GM23338 (cell line): ENCODE data around the gene ROCK1. TPM values are rescaled to one million over a fixed set of nuclear protein-coding genes. Genes with fewer than 3 reads are reported as not detected.

Experiments
- ATAC-seq: fragments of 200-7000 bp; cut with Tn5 transposase; 3 replicates; pipeline ENCODE4 v1.9.1; 2020
- DNase-seq: peaks from one replicate; pipeline ENCODE4 v3.0.0-alpha.2; 2015; ENCODE audit warnings: low spot score
- H2AFZ ChIP-seq: fragments of 200-600 bp; sonication (generic); 2 replicates; pipeline ENCODE4 v1.8.0; 2016; ENCODE audit warnings: antibody characterized with exemption, mild to moderate bottlenecking, moderate library complexity
- H3F3A ChIP-seq: fragments of 200-600 bp; sonication (generic); replicated peaks from 2 replicates; pipeline ENCODE4 v1.8.0; 2017; ENCODE audit warnings: antibody characterized with exemption, mixed run types, low read depth
- H3K27ac ChIP-seq: fragments of 200-600 bp; sonication (generic); 2 replicates; pipeline ENCODE4 v1.6.1; 2016; ENCODE audit warnings: low read depth
- H3K27me3 ChIP-seq: fragments of 200-600 bp; sonication (generic); 2 replicates; pipeline ENCODE4 v1.8.0; 2016; ENCODE audit warnings: mild to moderate bottlenecking, mixed run types, moderate library complexity; ENCODE audit not compliant: insufficient read depth
- H3K36me3 ChIP-seq: fragments of 200-600 bp; sonication (generic); 2 replicates; pipeline ENCODE4 v1.8.0; 2016; ENCODE audit warnings: mild to moderate bottlenecking; ENCODE audit not compliant: insufficient read depth
- H3K4me1 ChIP-seq: fragments of 200-600 bp; sonication (generic); 2 replicates; pipeline ENCODE4 v1.8.0; 2016; ENCODE audit warnings: mild to moderate bottlenecking, moderate library complexity; ENCODE audit not compliant: insufficient read depth
- H3K4me2 ChIP-seq: fragments of 200-600 bp; sonication (generic); 2 replicates; pipeline ENCODE4 v1.7.1; 2017; ENCODE audit warnings: mixed run types
- H3K4me3 ChIP-seq: fragments of 200-600 bp; sonication (generic); 2 replicates; pipeline ENCODE4 v1.6.1; 2016; ENCODE audit warnings: mixed run types
- H3K79me2 ChIP-seq: fragments of 200-600 bp; sonication (generic); replicated peaks from 2 replicates; pipeline ENCODE4 v1.8.0; 2017; ENCODE audit warnings: mild to moderate bottlenecking; ENCODE audit not compliant: insufficient read depth
- H3K9me2 ChIP-seq: fragments of 200-600 bp; sonication (generic); 2 replicates; pipeline ENCODE4 v1.8.0; 2017; ENCODE audit not compliant: insufficient read depth
- H4K20me1 ChIP-seq: fragments of 200-600 bp; sonication (generic); replicated peaks from 2 replicates; pipeline ENCODE4 v1.8.0; 2017; ENCODE audit warnings: mild to moderate bottlenecking; ENCODE audit not compliant: insufficient read depth
- H3K27ac Mint-ChIP-seq: 2 replicates; pipeline ENCODE4 v1.8.0; 2020; ENCODE audit warnings: inconsistent platforms, mild to moderate bottlenecking, moderate library complexity, mixed read lengths
- H3K27me3 Mint-ChIP-seq: 3 replicates; pipeline ENCODE4 v1.8.0; 2022; ENCODE audit warnings: low read depth, mild to moderate bottlenecking, moderate library complexity, mixed read lengths, inconsistent platforms; ENCODE audit not compliant: insufficient read depth, poor library complexity
- H3K36me3 Mint-ChIP-seq: 3 replicates; pipeline ENCODE4 v1.8.0; 2021; ENCODE audit warnings: low read depth, mild to moderate bottlenecking, inconsistent platforms, moderate library complexity, mixed read lengths
- H3K4me1 Mint-ChIP-seq: 3 replicates; pipeline ENCODE4 v1.8.0; 2020; ENCODE audit warnings: mild to moderate bottlenecking, inconsistent platforms, mixed read lengths
- H3K4me3 Mint-ChIP-seq: 3 replicates; pipeline ENCODE4 v1.8.0; 2021; ENCODE audit warnings: moderate library complexity, mild to moderate bottlenecking, inconsistent platforms, mixed read lengths
- H3K9me3 Mint-ChIP-seq: 3 replicates; pipeline ENCODE4 v1.8.0; 2020; ENCODE audit warnings: moderate library complexity, mild to moderate bottlenecking, inconsistent platforms, mixed read lengths
- CREB1 ChIP-seq: fragments of 250-450 bp; sonication (Bioruptor Pico); IDR thresholded peaks from 2 replicates; pipeline ENCODE4 v1.5.0; 2020; ENCODE audit warnings: low read depth, mild to moderate bottlenecking, moderate library complexity
- EZH2 ChIP-seq: fragments of 200-600 bp; sonication (generic); IDR thresholded peaks from one replicate; pipeline ENCODE4 v1.8.0; 2017; ENCODE audit warnings: antibody characterized with exemption, mild to moderate bottlenecking, low read depth; ENCODE audit not compliant: unreplicated experiment
- EZH2phosphoT487 ChIP-seq: fragments of 200-600 bp; sonication (generic); IDR thresholded peaks from one replicate; pipeline ENCODE4 v1.8.1; 2018; ENCODE audit warnings: antibody characterized with exemption; ENCODE audit not compliant: unreplicated experiment
- JUNB ChIP-seq: IDR thresholded peaks from one replicate; pipeline ENCODE4 v1.6.1; 2016; ENCODE audit warnings: antibody characterized with exemption; ENCODE audit not compliant: unreplicated experiment
- NANOG ChIP-seq: IDR thresholded peaks from 2 replicates; pipeline ENCODE4 v1.6.1; 2016; ENCODE audit warnings: antibody characterized with exemption, borderline replicate concordance
- POLR2AphosphoS5 ChIP-seq: IDR thresholded peaks from 2 replicates; pipeline ENCODE4 v1.6.1; 2016; ENCODE audit warnings: antibody characterized with exemption, low read depth
- ZNF114 ChIP-seq: fragments of 250-450 bp; sonication (Bioruptor Pico); IDR thresholded peaks from 2 replicates; pipeline ENCODE4 v1.5.0; 2020; ENCODE audit warnings: mild to moderate bottlenecking, moderate library complexity
- ZNF331 ChIP-seq: fragments of 250-450 bp; sonication (Bioruptor Pico); IDR thresholded peaks from 2 replicates; pipeline ENCODE4 v1.5.0; 2020; ENCODE audit warnings: low read depth, mild to moderate bottlenecking, moderate library complexity
- polyA plus RNA-seq: library from polyadenylated mRNA; unstranded; fragments of >200 nt; fragmentation: Nextera tagmentation; extraction: Ambion mirVana; gene quantifications from 2 replicates; pipeline ENCODE4 v1.2.1, GENCODE V29; 2016
- total RNA-seq: library from RNA; depleted of rRNA; stranded (reverse); fragments of >200 nt; shearing (Covaris generic); gene quantifications from 2 replicates; pipeline ENCODE4 v1.2.3, GENCODE V29; 2014
- TF ChIP-seq, protein P1 (sequence below): IDR thresholded peaks from 2 replicates; pipeline ENCODE4 v1.6.1; 2016; ENCODE audit warnings: antibody characterized with exemption
- TF ChIP-seq, protein P2 (sequence below), 2 experiments: fragments of 200-600 bp in 1 of 2; sonication (generic) in 1 of 2; conservative IDR thresholded peaks; 2 replicates each; pipeline versions ENCODE4 v1.5.1 to v1.6.1; 2016 to 2017; ENCODE audit warnings: antibody characterized with exemption in 2 of 2, low read depth in 2 of 2, mild to moderate bottlenecking in 2 of 2, moderate library complexity in 1 of 2
- TF ChIP-seq, protein P3 (sequence below): fragments of 250-450 bp; sonication (Bioruptor Pico); IDR thresholded peaks from 2 replicates; pipeline ENCODE4 v1.5.0; 2020; ENCODE audit warnings: mild to moderate bottlenecking, moderate library complexity

Gene ROCK1
- total and polyA plus RNA-seq, 2 experiments from 2014 or later = 37.2 to 42.8 TPM

DNA sequence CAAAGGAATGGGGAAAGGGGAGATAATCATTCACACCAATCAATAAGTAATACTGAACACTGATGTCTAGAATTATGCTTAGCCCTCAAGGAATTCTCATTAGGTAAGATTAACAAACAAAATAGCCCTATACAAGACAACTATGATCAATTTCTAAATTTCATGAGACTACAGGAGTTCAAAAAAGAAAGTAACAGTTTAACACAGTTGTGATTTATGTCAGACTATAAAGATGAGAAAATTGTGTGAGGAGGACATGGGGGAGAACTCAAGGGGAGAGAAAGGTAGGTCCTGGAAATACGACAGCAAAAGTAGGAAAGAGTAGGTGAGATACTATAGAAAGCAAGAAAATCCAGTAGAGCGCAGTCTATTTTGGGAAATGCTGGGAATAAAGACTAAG lies 14.9 kb downstream of the ROCK1 start (continued):
- TF ChIP-seq, protein P1, sequence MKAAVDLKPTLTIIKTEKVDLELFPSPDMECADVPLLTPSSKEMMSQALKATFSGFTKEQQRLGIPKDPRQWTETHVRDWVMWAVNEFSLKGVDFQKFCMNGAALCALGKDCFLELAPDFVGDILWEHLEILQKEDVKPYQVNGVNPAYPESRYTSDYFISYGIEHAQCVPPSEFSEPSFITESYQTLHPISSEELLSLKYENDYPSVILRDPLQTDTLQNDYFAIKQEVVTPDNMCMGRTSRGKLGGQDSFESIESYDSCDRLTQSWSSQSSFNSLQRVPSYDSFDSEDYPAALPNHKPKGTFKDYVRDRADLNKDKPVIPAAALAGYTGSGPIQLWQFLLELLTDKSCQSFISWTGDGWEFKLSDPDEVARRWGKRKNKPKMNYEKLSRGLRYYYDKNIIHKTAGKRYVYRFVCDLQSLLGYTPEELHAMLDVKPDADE = no peak
- no peak for TF ChIP-seq ZNF114

DNA sequence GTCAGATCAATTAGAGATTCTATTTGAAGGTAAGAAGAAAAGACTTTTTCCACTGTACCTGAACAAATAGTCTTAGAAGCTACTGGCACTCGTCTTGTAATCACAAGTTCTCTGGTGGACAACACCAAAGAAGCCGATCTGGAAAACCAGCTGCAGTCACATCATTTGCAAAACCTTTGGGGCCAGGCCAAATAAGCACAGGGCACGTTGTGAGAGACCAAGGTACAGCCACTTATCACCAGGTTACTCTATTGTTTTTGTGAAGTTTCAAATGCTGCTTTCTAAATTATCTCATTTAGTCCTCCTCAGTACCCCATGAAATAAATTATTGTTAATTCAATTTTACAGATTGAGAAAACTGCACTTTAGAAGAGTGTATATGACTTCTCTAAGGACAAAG lies 18.5 kb downstream of the ROCK1 start:
- 0 out of 3 replicates have a peak, but pooled peaks cover 4% of the 10 kb centered on the region for H3K36me3 Mint-ChIP-seq
- Histone ChIP-seq H3K9me2 (no peaks in the 10 kb centered on the region), H3K4me2 (no peak overlapping the region), H3K27ac (no peak overlapping the region), H2AFZ (no peak overlapping the region), H3K36me3 (no peaks in the 10 kb centered on the region), H3F3A (no peaks in the 10 kb centered on the region), H4K20me1 (peaks cover 25% of the 10 kb centered on the region), H3K4me3 (no peak overlapping the region), H3K79me2 (peaks cover 100% of the 10 kb centered on the region), H3K27me3 (no peaks in the 10 kb centered on the region), H3K4me1 (no peaks in the 10 kb centered on the region)
- ATAC-seq (no peak), DNase-seq (no peak)
- no peaks in the 10 kb centered on the region for H3K9me3 Mint-ChIP-seq
- TF ChIP-seq, protein P2, sequence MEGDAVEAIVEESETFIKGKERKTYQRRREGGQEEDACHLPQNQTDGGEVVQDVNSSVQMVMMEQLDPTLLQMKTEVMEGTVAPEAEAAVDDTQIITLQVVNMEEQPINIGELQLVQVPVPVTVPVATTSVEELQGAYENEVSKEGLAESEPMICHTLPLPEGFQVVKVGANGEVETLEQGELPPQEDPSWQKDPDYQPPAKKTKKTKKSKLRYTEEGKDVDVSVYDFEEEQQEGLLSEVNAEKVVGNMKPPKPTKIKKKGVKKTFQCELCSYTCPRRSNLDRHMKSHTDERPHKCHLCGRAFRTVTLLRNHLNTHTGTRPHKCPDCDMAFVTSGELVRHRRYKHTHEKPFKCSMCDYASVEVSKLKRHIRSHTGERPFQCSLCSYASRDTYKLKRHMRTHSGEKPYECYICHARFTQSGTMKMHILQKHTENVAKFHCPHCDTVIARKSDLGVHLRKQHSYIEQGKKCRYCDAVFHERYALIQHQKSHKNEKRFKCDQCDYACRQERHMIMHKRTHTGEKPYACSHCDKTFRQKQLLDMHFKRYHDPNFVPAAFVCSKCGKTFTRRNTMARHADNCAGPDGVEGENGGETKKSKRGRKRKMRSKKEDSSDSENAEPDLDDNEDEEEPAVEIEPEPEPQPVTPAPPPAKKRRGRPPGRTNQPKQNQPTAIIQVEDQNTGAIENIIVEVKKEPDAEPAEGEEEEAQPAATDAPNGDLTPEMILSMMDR (conservative IDR thresholded peaks at IDR 0.05; ENCODE audit: low read depth in 2 of 2) = no peak
- TF ChIP-seq ZNF331 (no peak), POLR2AphosphoS5 (no peak), EZH2phosphoT487 (no peak), NANOG (no peak), EZH2 (no peak), JUNB (no peak), ZNF114 (no peak), CREB1 (CRISPR knock-in tag) (no peak)
- TF ChIP-seq, protein P3, sequence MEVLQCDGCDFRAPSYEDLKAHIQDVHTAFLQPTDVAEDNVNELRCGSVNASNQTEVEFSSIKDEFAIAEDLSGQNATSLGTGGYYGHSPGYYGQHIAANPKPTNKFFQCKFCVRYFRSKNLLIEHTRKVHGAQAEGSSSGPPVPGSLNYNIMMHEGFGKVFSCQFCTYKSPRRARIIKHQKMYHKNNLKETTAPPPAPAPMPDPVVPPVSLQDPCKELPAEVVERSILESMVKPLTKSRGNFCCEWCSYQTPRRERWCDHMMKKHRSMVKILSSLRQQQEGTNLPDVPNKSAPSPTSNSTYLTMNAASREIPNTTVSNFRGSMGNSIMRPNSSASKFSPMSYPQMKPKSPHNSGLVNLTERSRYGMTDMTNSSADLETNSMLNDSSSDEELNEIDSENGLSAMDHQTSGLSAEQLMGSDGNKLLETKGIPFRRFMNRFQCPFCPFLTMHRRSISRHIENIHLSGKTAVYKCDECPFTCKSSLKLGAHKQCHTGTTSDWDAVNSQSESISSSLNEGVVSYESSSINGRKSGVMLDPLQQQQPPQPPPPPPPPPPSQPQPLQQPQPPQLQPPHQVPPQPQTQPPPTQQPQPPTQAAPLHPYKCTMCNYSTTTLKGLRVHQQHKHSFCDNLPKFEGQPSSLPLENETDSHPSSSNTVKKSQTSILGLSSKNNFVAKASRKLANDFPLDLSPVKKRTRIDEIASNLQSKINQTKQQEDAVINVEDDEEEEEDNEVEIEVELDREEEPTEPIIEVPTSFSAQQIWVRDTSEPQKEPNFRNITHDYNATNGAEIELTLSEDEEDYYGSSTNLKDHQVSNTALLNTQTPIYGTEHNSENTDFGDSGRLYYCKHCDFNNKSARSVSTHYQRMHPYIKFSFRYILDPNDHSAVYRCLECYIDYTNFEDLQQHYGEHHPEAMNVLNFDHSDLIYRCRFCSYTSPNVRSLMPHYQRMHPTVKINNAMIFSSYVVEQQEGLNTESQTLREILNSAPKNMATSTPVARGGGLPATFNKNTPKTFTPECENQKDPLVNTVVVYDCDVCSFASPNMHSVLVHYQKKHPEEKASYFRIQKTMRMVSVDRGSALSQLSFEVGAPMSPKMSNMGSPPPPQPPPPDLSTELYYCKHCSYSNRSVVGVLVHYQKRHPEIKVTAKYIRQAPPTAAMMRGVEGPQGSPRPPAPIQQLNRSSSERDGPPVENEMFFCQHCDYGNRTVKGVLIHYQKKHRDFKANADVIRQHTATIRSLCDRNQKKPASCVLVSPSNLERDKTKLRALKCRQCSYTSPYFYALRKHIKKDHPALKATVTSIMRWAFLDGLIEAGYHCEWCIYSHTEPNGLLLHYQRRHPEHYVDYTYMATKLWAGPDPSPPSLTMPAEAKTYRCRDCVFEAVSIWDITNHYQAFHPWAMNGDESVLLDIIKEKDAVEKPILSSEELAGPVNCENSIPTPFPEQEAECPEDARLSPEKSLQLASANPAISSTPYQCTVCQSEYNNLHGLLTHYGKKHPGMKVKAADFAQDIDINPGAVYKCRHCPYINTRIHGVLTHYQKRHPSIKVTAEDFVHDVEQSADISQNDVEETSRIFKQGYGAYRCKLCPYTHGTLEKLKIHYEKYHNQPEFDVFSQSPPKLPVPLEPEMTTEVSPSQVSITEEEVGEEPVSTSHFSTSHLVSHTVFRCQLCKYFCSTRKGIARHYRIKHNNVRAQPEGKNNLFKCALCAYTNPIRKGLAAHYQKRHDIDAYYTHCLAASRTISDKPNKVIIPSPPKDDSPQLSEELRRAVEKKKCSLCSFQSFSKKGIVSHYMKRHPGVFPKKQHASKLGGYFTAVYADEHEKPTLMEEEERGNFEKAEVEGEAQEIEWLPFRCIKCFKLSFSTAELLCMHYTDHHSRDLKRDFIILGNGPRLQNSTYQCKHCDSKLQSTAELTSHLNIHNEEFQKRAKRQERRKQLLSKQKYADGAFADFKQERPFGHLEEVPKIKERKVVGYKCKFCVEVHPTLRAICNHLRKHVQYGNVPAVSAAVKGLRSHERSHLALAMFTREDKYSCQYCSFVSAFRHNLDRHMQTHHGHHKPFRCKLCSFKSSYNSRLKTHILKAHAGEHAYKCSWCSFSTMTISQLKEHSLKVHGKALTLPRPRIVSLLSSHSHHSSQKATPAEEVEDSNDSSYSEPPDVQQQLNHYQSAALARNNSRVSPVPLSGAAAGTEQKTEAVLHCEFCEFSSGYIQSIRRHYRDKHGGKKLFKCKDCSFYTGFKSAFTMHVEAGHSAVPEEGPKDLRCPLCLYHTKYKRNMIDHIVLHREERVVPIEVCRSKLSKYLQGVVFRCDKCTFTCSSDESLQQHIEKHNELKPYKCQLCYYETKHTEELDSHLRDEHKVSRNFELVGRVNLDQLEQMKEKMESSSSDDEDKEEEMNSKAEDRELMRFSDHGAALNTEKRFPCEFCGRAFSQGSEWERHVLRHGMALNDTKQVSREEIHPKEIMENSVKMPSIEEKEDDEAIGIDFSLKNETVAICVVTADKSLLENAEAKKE (CRISPR knock-in tag) = no peak
- H3K4me3 Mint-ChIP-seq = no peak overlapping the region
- H3K27ac Mint-ChIP-seq = no peak overlapping the region
- no peaks in the 10 kb centered on the region for H3K4me1 Mint-ChIP-seq
- no peaks in the 10 kb centered on the region for H3K27me3 Mint-ChIP-seq
